GM12873 (cell line): ENCODE results near the gene SPRR2D.

Source experiments
- CTCF ChIP-seq: IDR thresholded peaks from 2 replicates; pipeline ENCODE4 v1.5.1; 2012; ENCODE audit warnings: low read depth, mild to moderate bottlenecking, moderate library complexity, low read length, control low read depth; ENCODE audit not compliant: insufficient read depth; ENCODE audit errors: missing control alignments

Gene SPRR2D

DNA sequence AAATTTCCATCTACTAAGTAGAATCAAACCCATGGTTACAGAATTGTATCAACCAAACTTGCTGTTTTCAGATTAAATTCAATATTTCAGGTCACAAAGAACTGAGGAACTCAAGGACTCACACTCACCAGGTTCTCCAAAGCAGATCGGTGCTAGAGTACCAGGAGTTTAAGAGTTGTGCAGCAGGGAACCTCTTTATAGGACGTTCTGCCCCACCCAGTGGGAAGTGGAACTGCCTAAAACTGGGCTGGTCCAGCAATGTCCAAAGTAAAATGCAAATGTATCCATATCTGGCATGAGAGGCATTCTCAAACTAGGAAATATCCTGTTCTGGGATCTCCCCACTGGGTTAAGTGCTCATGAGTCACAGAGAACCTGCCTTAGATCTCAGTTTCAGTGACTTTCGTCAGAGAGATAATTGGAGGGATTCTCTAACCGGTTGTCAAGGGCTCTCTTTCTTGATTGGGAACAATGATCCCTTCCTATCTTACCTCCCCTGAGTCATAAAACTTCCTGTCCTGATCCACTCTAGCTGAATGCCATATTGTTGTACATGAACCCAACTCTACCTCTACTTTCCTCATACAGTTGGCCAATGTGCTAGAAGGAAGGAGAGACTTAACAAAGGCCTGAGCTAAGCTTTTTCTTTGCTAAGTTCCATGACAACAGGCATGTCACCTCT lies at the start of gene SPRR2D:
TSS of gene SPRR2D (minus strand) at position 171 of the 682 bp plus-strand sequence. CDS start 774 bp downstream, outside the sequence.
- no peak for TF ChIP-seq CTCF

DNA sequence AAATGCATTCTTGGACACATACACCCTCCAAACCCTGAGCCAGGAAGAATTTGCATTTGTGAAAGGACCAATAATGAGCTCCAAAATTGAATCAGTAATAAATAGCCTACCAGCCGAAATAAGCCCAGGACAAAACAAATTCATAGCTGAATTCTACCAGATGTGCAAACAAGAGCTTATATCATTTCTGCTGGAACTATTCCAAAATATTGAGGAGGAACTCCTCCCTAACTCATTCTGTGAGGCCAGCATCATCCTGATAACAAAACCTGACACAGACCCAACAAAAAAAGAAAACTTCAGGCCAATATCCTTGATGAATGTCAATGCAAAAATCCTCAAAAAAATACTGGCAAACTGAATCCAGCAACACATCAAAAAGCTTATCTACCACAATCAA lies 46.7 kb upstream of the SPRR2D start:
- TF ChIP-seq CTCF: no peak

- TF ChIP-seq CTCF: no peak
Measured at GRCh38 chr1:153081736-153082135, 40.8 kb upstream of the SPRR2D start.

DNA sequence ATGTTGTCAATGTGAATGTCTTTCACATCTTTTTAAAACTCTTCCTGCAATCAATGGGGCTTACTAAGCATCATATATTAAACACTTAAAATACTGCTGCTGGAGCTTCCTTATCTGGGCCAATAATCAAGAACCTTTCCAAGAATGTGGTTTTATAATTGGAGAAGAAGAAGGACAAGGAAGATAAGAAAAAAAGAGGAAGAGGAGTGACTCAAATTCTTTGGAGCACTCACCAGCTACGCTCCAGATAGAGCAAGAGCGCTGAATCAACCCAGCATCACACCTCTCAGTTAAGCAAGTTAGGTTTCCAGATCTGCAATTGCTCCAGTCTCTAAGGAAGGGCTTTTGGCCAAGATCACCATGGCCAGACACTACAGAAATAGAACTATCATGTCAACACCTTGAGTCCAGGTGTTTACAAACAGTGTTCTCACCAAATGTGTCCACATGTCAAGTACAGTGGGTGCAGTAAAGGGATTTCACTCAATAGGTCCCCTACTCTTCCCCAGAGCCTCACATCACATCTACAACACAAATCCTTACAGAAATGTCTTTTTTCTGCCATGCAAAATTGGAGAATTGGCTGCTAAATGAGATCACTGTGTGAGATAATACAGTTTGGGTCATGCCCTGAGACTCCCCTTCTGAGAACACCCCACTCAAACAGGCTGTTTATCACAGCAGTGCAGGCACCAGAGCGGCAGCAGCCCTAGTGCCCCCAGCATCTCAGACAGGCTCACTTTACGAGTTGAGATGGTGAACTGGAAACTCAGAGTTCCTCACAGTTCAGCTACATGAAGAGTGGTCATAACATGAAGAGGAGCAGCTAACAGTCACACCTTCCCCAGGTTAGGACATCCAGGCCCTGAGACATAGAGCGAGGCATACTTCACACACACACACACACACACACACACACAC lies 32.1 kb upstream of the SPRR2D start:
- no peak for TF ChIP-seq CTCF

- TF ChIP-seq CTCF: no peak
Measured at GRCh38 chr1:153071511-153071910, 30.6 kb upstream of the SPRR2D start, which contains the start of gene SPRR2B. Gene SPRR2B, minus strand, starts transcription at chr1:153071611. Its CDS starts 772 bp downstream, at chr1:153070839.

DNA sequence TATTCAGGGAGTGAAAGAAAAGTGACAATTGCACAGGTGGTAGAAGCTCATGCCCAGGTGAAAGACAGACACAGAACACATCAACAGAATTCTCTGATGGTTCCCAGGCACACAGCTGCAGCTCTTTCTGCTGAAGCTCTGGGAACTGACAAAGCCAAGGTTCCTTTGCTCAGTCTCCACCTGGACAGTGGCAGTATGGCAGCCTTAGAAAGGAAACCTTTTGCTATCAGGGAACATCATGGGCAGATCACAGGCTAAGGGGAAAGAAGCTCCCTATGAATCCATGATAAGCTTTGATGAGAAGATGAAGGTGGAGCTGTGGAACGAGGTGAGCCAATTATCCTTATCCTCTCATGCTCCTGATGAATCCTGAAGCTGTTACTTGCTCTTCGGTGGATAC lies 29.3 kb upstream of the SPRR2D start:
- no peak for TF ChIP-seq CTCF
